ENCODE measurements around the gene PHC2. TPM values are rescaled to one million over a fixed set of nuclear protein-coding genes. Genes with fewer than 3 reads are reported as not detected.

PHC2 gene
- total RNA-seq, 4 donors from 2014 or later, result 109 to 214 (median 150) TPM

DNA sequence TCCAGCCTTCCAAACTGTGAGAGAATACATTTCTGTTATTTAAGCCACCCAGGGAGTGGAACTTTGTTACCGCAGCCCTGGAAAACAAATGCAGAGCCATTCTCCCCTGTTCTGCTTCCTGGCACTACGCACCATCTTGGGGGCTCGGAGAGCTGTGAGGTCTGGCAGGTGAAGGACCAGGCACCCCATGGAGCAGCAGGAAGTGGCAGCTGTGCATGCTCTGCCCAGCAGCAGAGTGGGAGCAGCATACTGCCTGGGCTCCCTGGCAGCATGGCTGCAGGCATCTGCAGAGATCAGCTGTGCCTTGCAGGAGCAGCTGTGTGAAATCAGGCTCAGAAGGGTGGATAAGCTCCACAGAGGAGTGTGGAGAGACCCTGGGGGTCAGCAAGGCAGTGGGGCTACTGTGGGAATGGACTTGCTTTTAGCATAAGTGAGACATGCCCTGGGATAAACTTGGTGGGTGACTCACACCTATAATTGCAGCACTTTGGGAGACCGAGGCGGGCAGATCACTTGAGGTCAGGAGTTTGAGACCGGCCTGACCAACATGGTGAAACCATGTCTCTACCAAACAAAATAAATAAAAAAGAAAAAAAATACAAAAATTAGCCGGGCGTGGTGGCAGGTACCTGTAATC is 23.9 kb upstream of the PHC2 start:
- TF ChIP-seq, protein P1, sequence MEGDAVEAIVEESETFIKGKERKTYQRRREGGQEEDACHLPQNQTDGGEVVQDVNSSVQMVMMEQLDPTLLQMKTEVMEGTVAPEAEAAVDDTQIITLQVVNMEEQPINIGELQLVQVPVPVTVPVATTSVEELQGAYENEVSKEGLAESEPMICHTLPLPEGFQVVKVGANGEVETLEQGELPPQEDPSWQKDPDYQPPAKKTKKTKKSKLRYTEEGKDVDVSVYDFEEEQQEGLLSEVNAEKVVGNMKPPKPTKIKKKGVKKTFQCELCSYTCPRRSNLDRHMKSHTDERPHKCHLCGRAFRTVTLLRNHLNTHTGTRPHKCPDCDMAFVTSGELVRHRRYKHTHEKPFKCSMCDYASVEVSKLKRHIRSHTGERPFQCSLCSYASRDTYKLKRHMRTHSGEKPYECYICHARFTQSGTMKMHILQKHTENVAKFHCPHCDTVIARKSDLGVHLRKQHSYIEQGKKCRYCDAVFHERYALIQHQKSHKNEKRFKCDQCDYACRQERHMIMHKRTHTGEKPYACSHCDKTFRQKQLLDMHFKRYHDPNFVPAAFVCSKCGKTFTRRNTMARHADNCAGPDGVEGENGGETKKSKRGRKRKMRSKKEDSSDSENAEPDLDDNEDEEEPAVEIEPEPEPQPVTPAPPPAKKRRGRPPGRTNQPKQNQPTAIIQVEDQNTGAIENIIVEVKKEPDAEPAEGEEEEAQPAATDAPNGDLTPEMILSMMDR (IDR thresholded peaks at IDR 0.05), result no peak
- ATAC-seq (ENCODE audit: low FRiP score) (no peak), DNase-seq (ENCODE audit: low spot score) (no peak)

DNA sequence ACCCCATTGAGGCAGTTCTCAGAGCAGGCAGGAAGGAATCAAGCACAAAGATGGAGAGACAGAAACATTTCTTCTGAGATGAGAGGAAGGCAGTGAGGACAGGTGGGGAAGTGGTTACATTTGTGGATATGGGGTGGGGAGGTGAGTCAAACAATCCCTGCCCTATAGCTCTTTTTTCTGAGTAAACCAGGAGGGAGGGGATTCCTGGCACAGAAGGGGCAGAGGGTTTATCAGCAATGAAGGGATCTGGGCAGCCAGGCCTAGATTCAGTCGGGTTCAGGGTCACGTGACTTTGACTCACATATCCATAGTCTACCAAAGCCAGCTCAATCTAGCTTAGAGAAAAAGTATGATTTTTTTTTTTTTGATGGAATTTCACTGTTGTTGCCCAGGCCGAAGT is 15.7 kb upstream of the PHC2 start:
- no peak for DNase-seq (ENCODE audit: low spot score)

DNA sequence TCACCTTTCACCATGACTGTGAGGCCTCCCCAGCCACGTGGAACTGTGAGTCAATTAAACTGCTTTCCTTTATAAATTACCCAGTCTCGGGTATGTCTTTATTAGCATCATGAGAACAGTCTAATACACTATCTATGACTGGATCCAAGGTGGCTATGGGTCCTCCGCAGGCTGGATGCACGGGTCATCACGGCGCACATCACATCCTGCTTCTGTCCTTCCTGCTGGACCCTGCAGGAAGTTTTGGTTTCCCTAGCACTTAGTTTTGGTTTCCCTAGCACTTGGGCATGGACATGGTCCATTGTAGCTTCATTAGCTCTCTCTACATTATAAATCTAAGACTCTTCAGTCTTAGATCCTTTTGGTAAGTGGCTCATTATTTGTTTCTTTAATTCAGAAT is 14.2 kb upstream of the PHC2 start:
- no peak for ATAC-seq (ENCODE audit: low FRiP score)

More for the DNA sequence above, 15.7 kb upstream of the PHC2 start:
- peak; percentile 36 for ATAC-seq (ENCODE audit: low FRiP score)
- TF ChIP-seq, protein P1 (IDR thresholded peaks at IDR 0.05), result no peak

DNA sequence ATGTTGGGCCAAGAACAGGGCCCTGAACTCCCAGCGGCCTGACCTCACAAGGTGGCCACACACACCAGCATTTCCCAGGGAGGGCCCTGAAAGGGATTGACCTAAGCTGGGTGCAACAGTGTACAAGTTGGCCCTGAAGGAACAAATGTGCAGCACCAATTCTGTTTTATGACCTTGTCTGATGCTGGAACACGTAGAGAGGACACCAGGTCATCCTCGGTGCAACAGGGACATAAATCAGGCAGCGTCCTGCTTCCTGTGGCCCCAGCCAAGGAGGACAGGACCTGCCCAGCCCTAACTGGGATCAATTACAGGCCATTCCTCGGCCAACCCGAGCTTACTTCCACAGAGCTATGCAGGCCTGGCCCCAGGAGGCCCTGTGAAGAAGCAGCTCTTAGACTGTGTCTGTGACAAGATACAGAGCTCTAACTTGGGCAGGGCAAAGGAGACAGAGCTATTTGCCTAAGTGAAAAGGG is 12.8 kb upstream of the PHC2 start:
- TF ChIP-seq, protein P1 (IDR thresholded peaks at IDR 0.05), result no peak
- DNase-seq (ENCODE audit: low spot score) (no peak), ATAC-seq (ENCODE audit: low FRiP score) (no peak)

More for the DNA sequence above, 14.2 kb upstream of the PHC2 start:
- TF ChIP-seq, protein P1 (IDR thresholded peaks at IDR 0.05), result no peak
- no peak for DNase-seq (ENCODE audit: low spot score)

DNA sequence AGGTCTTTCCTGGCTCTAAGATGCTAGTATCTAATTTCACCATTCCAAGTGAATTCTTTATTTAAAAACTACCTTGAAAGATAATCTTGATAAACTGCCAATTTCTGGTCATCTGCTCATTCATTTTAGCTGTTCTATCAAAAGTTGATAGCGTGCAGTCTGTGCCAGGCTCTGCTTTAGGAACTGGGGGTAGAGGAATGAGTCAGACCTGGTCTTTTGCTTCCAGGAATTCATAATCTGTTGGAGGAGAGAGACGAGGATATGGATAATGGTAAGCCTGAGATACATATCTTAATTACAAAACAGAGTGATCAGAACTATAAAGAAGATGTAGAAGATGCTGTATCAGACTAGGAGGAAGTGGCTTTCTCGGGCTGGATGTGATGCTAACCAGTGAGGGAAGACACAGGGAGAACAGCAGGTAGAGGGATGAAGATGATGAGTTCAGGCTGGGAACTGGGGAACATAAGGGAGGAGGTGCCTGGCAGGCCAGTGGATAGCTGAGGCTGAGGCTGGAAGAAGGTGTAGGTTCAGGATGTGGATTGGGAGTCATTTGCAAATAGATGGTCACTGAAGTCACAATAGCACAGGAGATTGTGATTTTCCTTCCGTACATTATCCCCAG is 12.3 kb upstream of the PHC2 start:
- TF ChIP-seq, protein P1 (IDR thresholded peaks at IDR 0.05), result no peak
- ATAC-seq (ENCODE audit: low FRiP score), result peak; percentile 89
- DNase-seq (ENCODE audit: low spot score), result no peak

DNA sequence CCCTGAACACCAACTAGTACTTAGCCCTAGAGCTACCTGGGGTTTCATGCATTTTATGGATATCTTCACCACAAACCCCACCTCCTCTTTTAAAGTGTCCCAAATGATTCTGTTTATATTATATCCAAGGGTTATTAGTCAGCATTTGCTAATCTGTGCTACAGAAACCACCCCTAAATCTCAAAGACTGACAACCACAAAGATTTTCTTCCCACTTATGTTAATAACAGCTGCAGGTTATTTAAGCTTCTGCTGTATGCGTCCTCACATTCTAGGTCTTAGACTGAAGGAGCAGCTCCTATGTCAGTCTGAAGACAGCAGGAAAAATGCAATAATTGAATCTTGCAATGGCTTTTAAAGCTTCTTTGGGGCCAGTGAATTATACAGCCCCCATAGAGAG is 11.2 kb upstream of the PHC2 start:
- ATAC-seq (ENCODE audit: low FRiP score) (no peak), DNase-seq (ENCODE audit: low spot score) (no peak)
- TF ChIP-seq, protein P1 (IDR thresholded peaks at IDR 0.05), result no peak

Measured in omental fat pad (tissue), 4 donors.